ELF-1 (cell line): ENCODE results near the gene DENND6B.
"Not testable (repeated sequence)": the region's sequence is repeated elsewhere in the genome, so short reads cannot be mapped to it uniquely, and the experiment has no call there.

ENCODE experiments used
- DNase-seq: peaks from one replicate; pipeline ENCODE4 v3.0.0-alpha.2; 2016; ENCODE audit warnings: low read depth, low spot score

The DENND6B gene

DNA sequence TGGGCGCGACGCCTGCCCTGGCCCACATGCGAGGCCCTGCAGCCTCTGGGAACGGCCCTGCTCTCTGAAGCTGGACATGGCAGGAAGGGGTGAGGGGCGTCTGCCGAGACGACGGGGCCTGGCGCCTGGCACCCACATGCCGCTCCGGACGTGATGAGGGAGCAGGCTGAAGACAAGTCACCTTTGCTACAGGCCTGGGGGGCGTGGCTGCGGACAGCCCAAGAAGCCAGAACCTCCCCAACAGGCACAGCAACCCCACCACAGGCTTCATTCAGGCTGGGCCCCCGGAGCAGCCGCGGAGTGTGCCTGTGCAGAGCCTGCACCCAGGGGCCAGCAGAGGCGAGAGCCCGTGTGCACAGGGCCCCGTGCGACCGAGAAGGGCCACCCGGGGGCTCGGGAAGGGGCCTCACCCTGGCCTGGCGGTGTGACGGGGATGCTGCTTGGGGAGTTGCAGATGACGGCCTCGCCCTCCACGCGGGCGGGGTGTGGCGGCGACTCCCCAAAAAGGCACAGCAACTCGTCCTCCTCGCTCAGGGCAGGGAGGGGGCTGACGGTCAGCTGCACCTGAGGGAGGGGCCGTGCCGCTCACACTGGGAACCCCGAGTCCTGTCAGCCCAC, 40.0 kb downstream of the DENND6B start:
- no peak for DNase-seq

GRCh38 chr22:50286275-50286674, 40.5 kb downstream of the DENND6B start:
- no peak for DNase-seq

- no peak for DNase-seq
Measured at GRCh38 chr22:50285568-50286229, 41.1 kb downstream of the DENND6B start.

GRCh38 chr22:50284479-50284878, 42.3 kb downstream of the DENND6B start:
- DNase-seq, result no peak

GRCh38 chr22:50283821-50284220, 43.0 kb downstream of the DENND6B start:
- DNase-seq, result no peak

DNA sequence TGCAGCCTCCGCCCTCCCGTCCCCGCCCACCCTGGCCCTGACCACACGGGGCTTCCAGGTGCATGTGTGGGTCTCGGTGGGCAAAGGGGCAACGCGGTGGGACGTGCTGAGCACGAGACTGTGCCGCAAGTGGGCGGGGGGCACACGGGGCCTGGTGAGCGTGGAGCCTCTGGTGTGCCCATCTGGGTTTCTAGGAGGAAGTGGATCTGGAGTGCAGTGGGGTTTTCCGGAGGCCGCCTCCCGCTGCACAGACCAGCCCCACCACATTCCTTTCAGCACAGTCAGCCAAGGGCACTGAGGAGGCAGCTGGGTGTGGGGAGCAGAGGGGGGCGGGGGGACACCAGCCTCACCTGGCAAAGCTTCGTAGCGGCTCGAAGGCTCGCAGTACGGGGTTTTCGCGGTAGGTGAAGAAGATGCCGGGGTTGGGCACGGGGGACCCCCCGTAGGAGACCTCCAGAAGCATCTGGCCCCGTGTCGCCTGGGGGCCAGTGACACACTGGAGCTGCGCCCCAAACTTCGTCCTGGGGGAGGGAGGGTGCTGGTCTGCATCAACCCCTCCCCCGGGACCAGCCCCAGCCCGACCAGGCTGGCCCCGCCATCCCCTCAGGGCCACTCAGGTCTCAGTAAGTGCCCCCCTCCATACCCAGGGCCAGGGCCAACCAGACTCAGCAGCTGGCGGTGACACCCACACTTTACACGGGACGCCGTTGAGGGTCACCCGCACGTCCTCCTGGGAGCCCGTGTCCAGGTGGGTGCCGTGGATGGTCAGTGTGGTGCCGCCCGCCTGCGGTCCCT, 44.3 kb downstream of the DENND6B start:
- peak; percentile 61 for DNase-seq

- DNase-seq, result no peak
Measured at GRCh38 chr22:50281957-50282356, 44.9 kb downstream of the DENND6B start.

DNA sequence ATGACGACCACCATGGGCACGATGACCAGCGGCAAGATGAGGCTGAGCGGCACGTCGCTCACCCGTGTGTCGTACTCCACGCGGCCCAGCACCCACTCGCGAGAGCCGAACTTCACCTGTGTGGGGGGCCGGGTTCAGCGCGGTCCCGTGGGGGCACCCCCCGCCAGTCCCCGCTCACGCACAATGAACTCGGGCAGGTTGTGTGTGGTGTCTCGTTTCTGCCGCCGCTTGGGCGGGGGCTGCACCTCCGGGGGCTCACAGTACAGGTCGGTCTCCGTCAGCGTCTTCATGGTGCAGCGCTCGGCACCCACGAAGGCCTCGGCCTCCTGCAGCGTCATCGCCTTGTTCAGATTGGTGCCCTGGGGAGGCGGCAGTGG, 45.4 kb downstream of the DENND6B start:
- no peak for DNase-seq

DNA sequence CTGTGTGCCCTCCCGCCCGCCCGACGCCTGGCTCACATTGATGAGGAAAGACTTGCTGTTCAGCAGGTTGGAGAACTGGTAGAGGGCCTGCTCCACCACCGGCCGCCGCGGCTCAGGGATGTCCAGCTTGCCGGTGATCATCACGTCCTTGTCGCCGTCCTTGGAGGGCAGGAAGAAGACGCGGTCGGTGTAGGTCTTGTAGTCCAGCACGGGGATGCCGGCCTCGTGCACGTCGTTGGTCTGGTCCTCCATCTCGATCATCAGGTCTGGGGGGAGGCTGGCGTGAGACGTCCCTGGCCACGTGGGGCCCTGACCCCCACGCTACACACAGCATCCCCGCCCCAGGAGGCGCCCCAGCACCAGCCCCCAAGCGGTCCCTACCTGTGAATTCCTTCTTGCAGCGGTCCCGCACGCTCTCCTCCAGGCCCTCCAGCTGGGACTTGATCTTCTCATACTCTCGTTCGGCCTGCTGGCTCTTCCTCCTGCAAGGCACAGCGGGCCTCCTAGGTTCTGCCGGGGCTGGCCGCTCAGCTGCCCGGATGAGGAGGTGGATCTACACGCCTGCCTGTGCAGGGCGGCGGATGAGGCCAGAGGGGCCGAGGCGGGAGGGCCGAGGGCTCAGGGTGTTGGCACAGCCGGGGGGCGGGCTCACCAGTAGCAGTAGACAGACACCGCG, 46.0 kb downstream of the DENND6B start:
- no peak for DNase-seq

DNA sequence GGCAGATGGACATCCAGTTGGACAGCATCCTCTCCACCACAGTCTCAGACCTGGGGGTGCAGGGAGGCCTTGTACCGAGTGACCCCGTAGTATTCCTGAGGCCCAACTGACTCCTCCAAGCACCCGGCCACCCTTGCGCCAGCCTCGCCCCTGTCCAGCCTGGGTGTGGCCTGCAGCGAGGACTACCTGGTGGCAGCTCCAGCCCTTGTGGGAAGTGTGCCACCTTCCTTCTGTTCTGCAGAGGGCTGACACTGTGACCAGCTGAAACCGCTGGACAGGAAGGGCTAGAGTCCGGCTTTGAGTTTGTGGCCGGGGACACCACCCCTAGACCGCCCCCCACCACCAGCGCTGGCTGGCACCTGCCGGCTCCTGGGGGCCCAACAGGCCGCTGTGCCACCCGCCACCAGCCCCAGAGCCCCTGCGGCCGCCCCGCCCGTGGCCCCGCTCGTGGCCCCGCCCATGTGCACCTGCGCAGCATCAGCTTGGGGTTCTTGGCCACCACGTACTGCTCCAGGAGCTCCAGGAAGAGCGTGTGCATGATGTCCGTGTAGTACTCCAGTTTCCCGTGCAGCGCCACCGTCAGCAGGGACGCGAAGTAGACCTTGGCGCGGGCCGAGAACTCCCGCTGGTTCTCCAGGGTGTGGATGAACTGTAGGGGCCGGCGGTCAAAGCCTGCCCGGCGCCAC, 46.6 kb downstream of the DENND6B start:
- DNase-seq, result no peak

DNA sequence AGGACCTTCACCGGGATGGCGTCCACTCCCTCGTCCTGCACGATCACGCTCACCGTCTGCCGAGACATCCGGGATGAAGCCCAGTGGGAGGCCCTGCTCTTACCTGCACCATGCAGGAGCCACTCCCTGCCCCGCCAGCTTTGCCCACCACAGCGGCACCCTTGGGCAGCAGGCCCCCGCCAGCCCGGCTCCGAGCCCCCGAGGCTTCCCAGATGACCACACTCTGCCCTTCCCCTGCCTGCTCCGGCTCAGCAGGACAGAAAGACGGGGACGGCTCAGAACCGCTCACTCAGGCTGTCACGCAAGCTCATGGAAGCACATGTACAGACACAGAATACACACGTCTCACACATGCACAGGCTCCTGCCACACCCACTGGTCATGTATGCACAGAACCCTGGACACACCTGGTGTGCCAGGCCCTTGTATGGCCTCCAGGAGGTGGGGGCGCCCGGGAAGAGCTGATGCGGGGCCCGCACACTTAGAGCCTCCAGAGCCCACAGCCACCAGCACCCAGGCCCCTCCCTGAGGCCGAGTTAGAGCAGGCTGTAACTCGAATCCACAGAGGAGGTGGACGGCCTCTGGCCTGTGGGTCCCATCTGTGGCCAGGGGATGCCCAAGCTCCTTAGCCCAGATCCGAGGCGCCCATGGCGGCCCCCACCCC, 47.7 kb downstream of the DENND6B start:
- DNase-seq, result no peak

- DNase-seq, result no peak
Measured at GRCh38 chr22:50278461-50278860, 48.4 kb downstream of the DENND6B start.

DNA sequence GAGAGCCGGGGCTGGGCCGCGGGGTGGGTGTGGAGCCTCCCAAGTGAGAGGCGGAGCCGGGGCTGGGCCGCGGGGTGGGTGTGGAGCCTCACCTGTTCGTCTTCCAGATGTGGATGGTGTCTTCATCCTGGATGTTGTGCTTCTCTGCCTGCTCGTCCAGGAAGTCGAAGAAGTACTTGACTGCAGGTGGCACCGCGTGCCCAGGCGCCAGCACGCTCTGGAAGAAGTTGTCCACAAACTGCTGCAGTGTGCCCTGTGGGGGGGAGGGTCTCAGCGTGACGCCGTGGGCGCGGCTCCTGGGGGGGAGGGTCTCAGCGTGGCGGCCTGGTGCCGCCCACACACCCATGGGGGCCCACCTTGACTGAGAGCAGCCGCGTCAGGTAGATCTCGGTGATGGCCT, 49.1 kb downstream of the DENND6B start:
- no peak for DNase-seq

- DNase-seq, result no peak
Measured at GRCh38 chr22:50276143-50276542, 50.7 kb downstream of the DENND6B start.

- DNase-seq, result no peak
Measured at GRCh38 chr22:50275181-50276055, 51.4 kb downstream of the DENND6B start.

DNA sequence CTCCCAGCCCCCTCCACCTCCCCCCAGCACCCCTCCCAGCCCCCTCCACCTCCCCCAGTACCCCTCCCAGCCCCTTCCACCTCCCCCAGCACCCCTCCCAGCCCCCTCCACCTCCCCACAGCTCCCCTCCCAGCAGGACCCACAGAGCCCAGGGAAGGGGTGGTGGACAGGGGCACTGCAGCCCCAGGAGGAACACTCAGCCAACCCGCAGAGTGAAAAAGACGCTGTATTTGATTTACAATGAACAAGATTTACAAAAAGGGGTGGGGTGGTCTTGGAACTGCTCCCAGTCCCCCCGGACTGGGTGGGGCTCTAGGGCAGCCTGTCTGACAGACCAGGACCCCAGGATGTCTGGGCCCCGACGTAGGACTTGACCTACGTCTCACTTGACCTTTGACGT, 52.0 kb downstream of the DENND6B start:
- DNase-seq, result no peak

DNA sequence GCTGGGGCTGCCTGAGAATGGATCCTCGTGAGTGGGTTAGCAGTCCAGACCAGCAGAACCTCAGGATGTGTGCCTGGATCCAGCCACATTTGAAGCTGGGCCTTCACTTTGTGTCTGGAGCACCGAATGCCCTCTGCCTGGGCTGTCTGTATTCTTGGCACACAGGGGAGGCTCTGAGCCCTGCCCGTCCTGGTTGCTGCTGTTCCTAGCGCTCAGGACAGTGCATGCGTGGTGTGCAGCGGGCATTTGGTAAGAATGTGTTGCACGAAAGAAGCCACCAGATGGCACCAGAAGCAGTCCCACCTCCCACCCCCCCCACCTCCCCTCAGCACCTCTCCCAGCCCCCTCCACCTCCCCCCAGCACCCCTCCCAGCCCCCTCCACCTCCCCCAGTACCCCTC, 52.5 kb downstream of the DENND6B start:
- DNase-seq, result peak; percentile 63

- not testable (repeated sequence) for DNase-seq
Measured at GRCh38 chr22:50273781-50274180, 53.0 kb downstream of the DENND6B start.

- not testable (repeated sequence) for DNase-seq
Measured at GRCh38 chr22:50273352-50273751, 53.5 kb downstream of the DENND6B start.
